ENCODE results near the gene MEF2B.

GRCh38 chr19:19096641-19097627, 73.1 kb downstream of the MEF2B start:
- TF ChIP-seq CTCF (IDR thresholded peaks at IDR 0.05; ENCODE audit: low read length) (no peak), EZH2 (IDR thresholded peaks at IDR 0.05; ENCODE audit: borderline replicate concordance, low read length) (no peak)

All from OCI-LY1 (cell line).